CD4-positive, alpha-beta T cell treated with Interleukin-1 beta for 1 hour (primary cell): ENCODE measurements around the gene RAB13.
"Not testable (repeated sequence)": the region's sequence is repeated elsewhere in the genome, so short reads cannot be mapped to it uniquely, and the experiment has no call there.

Experiments used
- DNase-seq, 2 donors: peaks; one replicate each; pipeline ENCODE4 v3.0.0-alpha.2; 2020 to 2022

Gene RAB13

GRCh38 chr1:153985941-153986761 is at the start of gene RAB13:
TSS of gene RAB13 (minus strand) at chr1:153986339. CDS start at chr1:153986236, 103 bp downstream.
- no peak for DNase-seq

GRCh38 chr1:154033697-154034096 is 47.6 kb upstream of the RAB13 start:
- DNase-seq = not testable (repeated sequence)

GRCh38 chr1:154019940-154020339 is 33.8 kb upstream of the RAB13 start:
- DNase-seq = no peak

GRCh38 chr1:154019269-154019668 is 33.1 kb upstream of the RAB13 start:
- DNase-seq = no peak

- DNase-seq = no peak
These were observed 28.2 kb upstream of the RAB13 start for GRCh38 chr1:154014154-154014907.

GRCh38 chr1:154012543-154012942 is 26.4 kb upstream of the RAB13 start:
- DNase-seq = not testable (repeated sequence)

GRCh38 chr1:154012129-154012528 is 26.0 kb upstream of the RAB13 start:
- DNase-seq = no peak

- no peak for DNase-seq
These were observed 20.0 kb upstream of the RAB13 start for GRCh38 chr1:154006136-154006535.

GRCh38 chr1:154000420-154000819 is 14.3 kb upstream of the RAB13 start:
- no peak for DNase-seq

- not testable (repeated sequence) for DNase-seq
These were observed 10.7 kb upstream of the RAB13 start for GRCh38 chr1:153996882-153997281.

- DNase-seq = no peak
These were observed 9.5 kb upstream of the RAB13 start for GRCh38 chr1:153995640-153996039.

- DNase-seq = no peak
These were observed 9.1 kb upstream of the RAB13 start for GRCh38 chr1:153995202-153995601.

- DNase-seq = no peak
These were observed 5.7 kb upstream of the RAB13 start for GRCh38 chr1:153991806-153992205.

GRCh38 chr1:153991151-153991630 is 5.1 kb upstream of the RAB13 start:
- peak in 1 of 2 donors; percentile 30 for DNase-seq

GRCh38 chr1:153990468-153991150 is 4.5 kb upstream of the RAB13 start, which contains the start of gene RPS27:
TSS of gene RPS27 (plus strand) at chr1:153990762. CDS start at chr1:153990797, 35 bp downstream.
- peak; percentile 96 for DNase-seq

- no peak for DNase-seq
These were observed 1.5 kb upstream of the RAB13 start for GRCh38 chr1:153987621-153988020.

- DNase-seq = peak in 1 of 2 donors; percentile 40
These were observed 712 bp downstream of the RAB13 start for GRCh38 chr1:153985341-153985912.

- no peak for DNase-seq
These were observed 1.8 kb downstream of the RAB13 start for GRCh38 chr1:153984123-153984894.

- DNase-seq = not testable (repeated sequence)
These were observed 4.4 kb downstream of the RAB13 start for GRCh38 chr1:153981735-153982134.

GRCh38 chr1:153979091-153979490 is 7.0 kb downstream of the RAB13 start:
- DNase-seq = not testable (repeated sequence)

GRCh38 chr1:153978274-153978909 is 7.7 kb downstream of the RAB13 start:
- no peak for DNase-seq
